GM18526 (cell line): ENCODE measurements around the gene ZFAND3.

Source experiments
- POLR2A ChIP-seq: IDR thresholded peaks from 3 replicates; pipeline ENCODE4 v1.6.1; 2011; ENCODE audit not compliant: insufficient read length; ENCODE audit errors: extremely low read depth

ZFAND3 gene

DNA sequence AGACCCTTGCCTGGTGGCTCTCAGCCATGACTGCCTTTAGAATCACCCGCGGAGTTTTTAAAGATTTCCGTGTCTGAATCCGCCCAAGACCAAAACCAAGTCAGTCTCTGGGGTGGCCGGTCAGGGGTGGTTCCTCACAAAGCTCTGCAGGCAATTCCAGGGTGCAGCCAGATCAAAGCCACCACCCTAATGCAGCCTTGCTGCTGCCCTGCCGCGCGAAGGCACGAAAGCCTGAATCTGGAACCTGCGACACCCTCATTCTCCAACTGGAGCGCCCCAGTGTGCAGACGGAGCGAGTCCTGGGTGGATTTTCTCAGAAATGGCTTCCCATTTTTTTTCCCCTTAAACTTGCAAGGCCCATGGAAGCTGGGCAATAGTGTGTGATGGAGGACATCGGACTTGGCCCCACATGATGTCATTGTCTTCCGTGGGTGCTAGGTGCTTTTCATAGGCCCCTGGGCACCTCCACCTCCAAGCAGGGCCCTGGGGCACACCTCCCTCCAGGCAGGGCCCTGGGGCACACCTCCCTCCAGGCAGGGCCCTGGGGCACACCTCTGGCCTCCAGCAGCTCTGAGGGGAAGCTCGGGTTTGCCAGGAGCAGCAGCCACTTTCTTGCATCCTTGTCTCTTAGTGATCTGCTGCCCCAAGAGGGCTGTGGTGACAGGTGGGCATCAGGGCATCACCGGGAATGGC, 343.1 kb downstream of the ZFAND3 start:
- no peak for TF ChIP-seq POLR2A

DNA sequence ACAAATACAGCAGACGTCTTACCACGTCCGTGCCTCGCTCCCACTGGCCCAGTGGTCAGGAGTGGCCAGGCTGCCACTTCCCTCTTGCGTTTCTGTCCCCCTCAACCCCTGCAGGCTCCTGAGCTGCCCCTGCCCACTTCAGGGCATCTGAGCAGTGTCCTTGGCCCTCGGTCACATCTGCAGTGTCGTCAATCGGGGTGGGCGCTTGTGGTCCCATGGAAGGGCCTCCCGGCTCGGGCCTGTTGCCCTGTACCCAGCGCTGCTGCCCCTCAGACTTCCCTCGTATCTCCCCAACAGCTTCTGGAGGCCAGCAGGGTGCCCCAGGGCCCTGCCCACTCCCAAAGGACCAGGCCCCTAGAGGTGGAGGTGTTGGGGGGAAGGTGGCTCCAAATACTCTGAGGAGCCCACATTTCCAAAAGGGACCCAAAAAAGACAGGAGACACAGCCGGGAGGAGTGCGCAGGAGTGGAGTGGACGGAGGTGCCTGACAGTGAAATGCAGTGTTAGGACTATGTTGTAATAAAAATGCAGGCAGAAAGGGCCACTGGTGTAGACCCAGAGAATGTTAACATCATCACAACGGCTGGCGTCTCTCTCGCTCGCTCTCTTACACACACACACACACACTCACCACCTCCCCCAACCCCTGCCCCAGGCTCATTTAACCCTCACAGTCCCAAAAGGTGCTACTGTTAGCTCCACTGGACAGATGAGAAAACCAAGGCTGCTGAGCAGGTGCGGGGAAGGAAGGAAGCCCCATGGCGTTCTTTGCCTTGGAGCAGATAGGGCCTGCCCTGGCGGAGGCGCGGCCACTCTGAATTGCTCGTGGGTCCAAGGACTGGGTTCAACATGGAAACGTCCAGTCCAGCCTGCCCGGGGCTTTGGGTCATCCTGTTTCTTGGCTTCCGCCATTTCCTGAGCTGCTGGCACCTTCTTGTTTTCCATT, 343.9 kb downstream of the ZFAND3 start:
- no peak for TF ChIP-seq POLR2A

DNA sequence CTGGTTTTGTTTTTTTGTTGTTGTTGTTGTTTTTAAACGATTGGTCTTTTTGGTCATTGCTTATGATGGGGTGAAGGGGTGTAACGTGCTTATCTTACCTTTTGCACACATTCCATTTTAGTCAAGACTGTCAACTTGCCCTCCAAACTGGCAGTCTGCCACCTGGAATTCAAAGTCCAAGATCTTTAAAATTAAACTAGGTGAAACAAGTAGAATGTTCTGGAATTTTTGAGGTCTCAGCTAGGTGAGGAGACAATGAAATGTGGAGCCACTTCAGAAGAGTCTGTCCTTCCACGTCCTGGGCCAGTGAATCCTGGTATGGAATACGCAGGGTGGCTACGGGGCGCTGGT, 344.6 kb downstream of the ZFAND3 start:
- TF ChIP-seq POLR2A: no peak

DNA sequence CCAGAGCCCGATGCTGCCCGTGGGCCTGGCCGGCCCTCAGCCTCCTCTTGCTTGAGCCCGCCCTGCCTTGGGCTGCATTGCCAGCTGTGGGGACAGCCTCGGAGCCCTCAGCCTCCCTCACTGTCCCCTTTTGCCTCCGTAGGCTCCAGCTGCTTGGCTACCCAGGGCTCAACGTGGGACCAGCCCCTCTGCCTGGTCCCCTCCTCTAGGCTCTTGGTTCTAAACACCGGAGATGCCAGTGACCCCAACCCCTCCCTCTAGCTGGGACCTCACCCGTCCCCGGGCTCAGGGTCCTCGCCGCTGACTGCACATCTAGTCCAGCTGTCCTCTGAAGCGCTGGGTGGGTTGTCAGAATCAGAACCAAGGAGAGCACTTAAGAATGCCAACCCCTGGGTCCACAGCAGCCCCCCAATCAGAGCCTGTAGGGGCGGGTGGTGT, 345.2 kb downstream of the ZFAND3 start:
- TF ChIP-seq POLR2A: no peak

DNA sequence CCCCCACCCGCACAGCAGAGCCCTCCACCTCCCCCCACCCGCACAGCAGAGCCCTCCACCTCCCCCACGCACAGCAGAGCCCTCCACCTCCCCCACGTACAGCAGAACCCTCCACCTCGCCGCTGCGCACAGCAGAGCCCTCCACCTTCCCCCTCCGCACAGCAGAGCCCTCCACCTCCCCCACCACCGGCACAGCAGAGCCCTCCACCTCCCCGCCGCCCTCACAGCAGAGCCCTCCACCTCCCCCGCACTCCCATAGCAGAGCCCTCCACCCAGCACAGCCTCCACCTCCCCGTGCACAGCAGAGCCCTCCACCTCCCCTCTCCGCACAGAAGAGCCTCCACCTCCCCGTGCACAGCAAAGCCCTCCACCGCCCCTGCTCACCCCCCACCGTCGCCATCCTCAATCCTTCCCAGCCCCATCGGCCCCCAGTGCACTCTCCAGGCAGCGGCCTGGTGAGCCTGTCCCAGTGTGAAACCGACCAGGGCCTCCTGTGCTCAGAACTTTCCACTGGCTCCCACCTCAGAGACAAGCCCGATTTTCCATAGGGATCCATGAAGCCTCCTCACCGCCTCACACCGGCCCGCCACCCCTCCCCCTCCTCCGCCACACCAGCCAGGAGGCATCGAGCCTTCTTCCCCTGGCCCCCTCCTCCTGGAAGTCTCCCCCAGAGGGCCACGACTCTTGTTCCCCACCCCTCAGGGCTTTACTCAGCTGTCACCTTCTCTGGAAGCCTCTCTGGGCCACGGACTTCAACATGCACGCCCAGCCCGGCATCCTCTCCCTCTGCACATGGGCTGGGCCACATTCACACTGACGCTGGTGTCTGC, 347.1 kb downstream of the ZFAND3 start:
- TF ChIP-seq POLR2A: no peak

DNA sequence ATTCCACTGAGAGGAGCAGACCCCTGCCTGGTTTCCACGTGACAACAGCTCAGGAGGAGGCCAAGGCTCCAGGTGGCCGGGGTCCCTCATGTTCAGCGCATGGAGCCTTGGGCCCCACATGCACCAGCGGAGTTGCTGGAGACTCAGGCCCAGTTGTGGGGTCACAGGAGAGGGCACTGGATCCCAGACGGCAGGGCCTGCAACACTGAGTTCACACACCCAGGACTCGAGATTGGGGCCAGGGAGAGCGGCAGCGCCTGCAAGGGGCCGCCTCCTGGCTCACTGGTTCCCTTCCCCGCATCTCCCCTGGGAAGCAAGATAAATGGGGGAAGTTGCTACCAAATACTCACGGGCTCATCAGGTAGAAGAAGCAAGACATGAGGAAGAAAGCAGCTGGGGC, 348.1 kb downstream of the ZFAND3 start:
- no peak for TF ChIP-seq POLR2A

DNA sequence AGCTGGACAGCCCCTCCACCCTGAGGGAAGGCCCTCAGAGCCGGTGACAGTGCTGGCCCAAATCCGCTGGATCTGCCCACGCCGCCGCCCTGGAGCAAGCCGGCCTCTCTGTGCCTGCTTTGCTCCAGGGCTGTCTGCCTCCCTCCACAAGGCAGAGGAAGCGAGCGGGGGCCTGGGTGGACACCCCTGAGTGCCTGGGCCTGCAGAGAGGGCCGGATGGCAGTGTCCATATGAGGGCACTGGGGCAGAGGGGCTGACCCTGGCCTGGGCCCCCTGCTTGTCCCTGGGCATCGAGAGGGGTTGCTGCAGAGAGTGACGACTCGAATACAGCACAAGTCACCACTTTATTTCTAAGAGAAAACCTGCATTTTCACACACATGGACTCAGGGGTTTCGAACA, 348.6 kb downstream of the ZFAND3 start:
- TF ChIP-seq POLR2A: no peak

DNA sequence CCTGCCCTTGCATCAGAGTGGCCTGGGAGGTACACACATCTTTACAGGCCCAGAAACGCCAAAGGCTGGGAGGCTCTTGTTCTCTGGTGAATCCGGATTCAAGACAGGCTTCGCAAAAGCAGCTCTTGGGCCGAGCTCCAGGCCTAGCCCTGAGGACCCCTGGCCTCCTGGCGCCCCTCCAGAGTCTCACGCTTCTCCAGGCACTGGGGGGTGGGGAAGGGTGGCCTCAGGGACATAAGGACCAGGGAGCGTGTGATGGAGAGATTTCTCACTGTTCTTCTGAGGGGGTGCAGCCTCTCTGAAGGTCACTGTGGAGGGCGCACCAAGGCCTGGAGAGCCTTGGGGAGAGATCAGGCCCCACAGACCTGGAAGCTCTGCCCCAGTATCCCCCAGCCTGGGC, 349.2 kb downstream of the ZFAND3 start:
- TF ChIP-seq POLR2A: no peak

DNA sequence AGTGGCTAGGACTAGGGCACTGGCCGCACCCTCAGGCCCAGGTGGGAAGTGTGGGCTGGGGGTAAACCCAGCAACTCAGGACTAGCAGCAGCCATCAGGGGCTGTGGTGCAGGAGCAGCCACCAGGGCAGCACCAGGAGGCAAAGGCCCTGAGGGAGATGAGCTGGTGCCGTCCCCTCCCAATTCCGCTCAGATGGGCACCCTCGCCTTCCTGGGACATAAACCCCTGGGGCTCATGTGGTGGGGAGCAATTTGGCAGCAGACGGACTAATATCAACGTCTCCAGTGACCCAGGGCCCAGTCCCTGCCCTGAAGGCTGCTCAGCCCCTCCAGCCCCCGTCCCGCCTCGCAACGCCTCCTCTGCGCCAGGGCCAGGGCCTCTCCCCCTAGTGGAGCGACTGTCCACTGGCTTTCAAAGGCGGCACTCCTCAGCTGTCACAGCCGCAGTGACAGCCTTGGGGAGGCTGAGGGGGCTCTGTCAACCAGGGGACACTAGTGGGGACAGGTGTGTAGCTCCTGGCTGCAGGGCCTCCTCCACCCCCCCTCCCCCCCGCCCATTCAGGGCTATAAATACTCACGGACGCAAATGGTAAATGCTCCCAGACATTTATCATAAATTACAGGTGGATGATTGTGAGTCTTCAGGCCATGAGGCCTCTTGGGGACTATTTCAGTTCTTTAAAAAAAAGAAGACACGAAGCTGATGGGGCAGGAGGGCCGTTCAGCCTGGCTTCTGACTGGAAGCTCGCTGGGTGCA, 349.9 kb downstream of the ZFAND3 start:
- no peak for TF ChIP-seq POLR2A

DNA sequence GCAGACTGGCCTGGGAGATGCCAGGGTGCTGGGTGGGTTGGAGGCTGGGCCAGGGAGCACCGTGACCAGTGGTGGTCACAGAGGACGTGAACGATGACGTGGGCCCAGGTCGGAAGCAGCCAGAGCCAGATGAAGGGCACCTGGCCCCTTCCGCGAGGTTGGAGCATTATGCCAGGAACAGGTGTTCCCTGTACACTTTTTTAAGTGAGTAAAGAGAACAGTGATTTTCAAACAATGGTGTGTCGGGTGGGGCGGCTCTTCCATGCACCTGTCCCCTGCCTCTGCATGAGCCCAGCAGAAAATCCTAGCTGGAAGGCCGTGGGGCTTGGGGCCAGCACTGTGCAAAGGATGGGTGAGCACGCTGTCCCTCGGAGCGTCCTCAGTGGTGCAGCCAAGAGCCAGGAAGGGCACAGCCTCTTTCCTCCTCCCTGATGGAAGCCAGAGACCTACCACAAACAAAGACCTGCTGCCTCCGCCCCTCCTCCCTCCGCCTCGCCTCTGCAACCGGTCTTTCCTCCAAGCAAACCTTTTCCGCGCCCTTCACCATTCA, 350.5 kb downstream of the ZFAND3 start:
- no peak for TF ChIP-seq POLR2A

DNA sequence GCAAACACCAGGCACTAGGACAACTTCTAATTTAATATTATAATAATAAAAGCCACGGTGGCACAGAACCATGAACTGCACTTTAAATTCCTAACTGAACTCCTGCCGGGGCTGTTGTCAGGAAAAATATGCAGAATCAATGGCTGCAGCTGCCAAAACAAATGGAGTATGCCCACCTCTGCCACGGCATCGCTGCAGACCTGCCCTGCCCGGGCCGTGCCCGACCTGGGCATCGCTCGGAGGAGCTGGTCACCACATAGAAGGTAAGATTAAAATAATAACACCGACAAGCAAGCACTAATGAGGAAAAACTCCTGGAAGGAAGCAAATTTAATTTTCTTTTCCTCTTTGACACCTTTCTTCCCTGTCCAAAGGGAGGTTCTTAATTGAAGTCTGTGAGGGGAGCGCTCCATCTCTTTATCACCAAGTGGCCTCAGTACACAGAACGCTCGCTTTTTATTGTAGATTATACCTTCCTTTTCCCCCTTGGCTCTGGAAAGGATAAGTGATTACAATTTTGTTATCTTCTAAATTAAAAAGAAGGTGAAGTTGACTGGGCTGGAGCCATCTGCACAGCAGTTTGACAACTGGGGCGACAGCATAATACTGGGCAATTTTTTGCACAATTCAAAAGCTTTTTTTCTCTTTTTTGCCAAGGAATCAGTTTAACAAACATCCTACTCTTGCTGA, 351.3 kb downstream of the ZFAND3 start:
- TF ChIP-seq POLR2A: no peak

DNA sequence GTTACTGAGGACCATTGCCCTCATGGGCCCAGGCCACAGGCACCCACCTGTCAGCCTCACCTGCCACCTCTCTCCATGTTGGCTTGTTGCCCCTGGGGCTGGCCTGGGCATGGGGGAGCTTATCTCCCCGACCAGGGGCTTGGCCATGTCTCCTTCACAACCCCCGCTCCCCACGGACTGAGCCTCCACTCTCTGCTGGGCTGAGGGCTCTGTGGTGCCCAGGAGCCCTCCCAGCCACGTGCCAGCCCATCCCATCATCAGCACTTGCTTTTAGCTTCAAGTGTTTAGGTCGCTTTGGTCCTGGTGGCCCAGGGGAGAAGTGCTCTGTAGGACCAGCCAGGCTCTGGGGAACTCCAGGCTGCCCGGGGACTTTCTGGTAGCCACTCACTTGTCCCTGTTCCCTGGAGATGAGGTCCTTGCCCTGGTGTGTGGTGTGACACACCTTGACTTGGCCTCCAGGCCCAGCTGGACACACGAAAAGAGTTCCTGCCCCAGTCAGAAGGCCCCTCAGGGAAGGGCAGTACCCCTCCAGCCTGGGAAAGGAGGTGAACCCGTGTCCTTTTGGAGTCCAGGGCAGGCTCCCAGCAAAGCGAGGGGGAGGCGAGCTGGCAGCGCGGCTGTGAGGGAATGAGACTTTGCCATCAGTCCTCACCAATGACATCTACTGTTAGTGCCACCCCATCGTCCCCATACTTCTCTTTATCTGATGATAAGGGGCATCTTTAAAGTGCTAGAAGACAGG, 352.6 kb downstream of the ZFAND3 start:
- TF ChIP-seq POLR2A: no peak

DNA sequence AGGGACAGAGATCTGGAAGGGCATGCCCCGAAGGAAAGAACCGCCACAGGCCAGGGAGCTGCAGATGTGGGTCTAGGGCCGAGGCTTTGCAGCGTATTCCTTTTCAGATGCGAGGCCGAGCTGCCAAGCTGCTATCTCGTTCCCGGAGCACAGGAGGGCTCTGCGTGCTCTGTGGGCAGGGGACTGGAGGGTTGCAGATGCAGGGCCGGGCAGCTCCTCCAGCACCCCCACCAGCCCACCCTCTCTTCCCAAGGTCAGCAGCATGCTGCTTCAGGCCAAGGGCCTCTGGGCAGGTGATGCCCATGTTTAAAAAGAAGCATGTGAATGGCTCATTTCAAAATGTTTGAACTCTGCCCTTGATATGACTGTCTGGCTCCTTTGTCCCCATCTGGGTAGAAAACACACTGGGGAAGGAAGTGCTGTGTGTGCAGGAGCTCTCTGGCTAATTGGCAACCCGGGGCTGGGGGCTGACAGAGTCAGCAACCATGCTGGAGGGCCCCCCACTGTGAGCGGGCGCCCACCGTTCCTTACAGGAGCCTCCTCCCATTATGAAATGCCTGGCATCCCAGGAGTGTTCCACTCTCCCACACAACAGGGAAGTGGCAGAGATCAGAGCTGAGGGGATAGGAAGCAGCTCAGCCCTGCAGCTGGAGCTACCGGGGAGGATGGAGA, 353.3 kb downstream of the ZFAND3 start:
- no peak for TF ChIP-seq POLR2A
